ENCODE data around the gene LHFPL2. TPM values are rescaled to one million over a fixed set of nuclear protein-coding genes. Genes with fewer than 3 reads are reported as not detected.

The LHFPL2 gene
- total RNA-seq, 2 experiments from 2014 or later, result 0.19 to 0.25 TPM

DNA sequence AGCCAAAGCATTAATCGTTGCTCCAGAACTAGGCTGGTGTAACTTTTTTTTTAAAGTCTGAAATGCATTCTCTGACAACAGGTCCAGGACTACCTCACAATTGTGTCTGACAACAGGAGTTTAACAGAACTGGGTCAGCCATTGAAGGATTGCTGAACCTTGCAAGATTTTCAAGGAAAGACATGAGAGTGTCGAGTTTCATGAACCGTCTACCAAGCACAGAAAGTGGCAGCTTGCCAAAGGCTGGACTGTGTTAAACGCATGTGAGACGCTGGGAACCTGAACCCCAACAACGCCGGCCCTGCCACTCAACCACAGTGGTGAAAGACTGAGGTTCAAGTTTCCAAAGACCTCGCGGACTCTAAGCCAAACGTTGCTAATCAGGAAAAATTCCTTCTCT, 79.1 kb downstream of the LHFPL2 start:
- H3K4me1 Mint-ChIP-seq (ENCODE audit: low read depth), result no peaks in the 10 kb centered on the region
- Histone ChIP-seq H3K4me1 (ENCODE audit: insufficient read depth, low read length) (no peaks in the 10 kb centered on the region), H3K27me3 (ENCODE audit: control insufficient read depth in 1 of 2, insufficient read depth in 2 of 2, low read length in 2 of 2) (peaks cover 0 to 3% of the 10 kb centered on the region in 2 experiments), H3K27ac (ENCODE audit: low read depth in 1 of 2, low read length in 2 of 2) (no peak overlapping the region), H3K4me3 (ENCODE audit: low read length) (no peak overlapping the region), H3K9me3 (ENCODE audit: control insufficient read depth in 1 of 2, insufficient read depth in 1 of 2, low read length in 2 of 2) (no peaks in the 10 kb centered on the region), H3K36me3 (ENCODE audit: insufficient read depth, low read length) (no peaks in the 10 kb centered on the region)
- ChIA-PET CTCF (no interaction called here), POLR2A (no interaction called here)
- ATAC-seq (ENCODE audit: poor library complexity) (no peak), DNase-seq (no peak)
- H3K27ac Mint-ChIP-seq, result no peak overlapping the region
- intact Hi-C loops (cut with DNase I, micrococcal nuclease), result no loop called here
- peaks cover 3% of the 10 kb centered on the region for H3K9me3 Mint-ChIP-seq
- no peak overlapping the region for H3K4me3 Mint-ChIP-seq
- H3K36me3 Mint-ChIP-seq (ENCODE audit: low read depth), result no peaks in the 10 kb centered on the region
- peaks cover 4% of the 10 kb centered on the region for H3K27me3 Mint-ChIP-seq
- TF ChIP-seq CTCF (IDR thresholded peaks at IDR 0.05), result no peak

GRCh38 chr5:78568676-78569075, 79.9 kb downstream of the LHFPL2 start:
- ChIA-PET CTCF (no interaction called here), POLR2A (no interaction called here)
- no peaks in the 10 kb centered on the region for H3K36me3 ChIP-seq (ENCODE audit: insufficient read depth, low read length)
- ATAC-seq (ENCODE audit: poor library complexity) (no peak), DNase-seq (no peak)
- H3K9me3 ChIP-seq (ENCODE audit: control insufficient read depth in 1 of 2, insufficient read depth in 1 of 2, low read length in 2 of 2), result no peaks in the 10 kb centered on the region
- H3K27ac ChIP-seq (ENCODE audit: low read depth in 1 of 2, low read length in 2 of 2), result no peak overlapping the region
- H3K4me1 ChIP-seq (ENCODE audit: insufficient read depth, low read length), result no peaks in the 10 kb centered on the region
- no peaks in the 10 kb centered on the region for H3K4me1 Mint-ChIP-seq (ENCODE audit: low read depth)
- intact Hi-C loops (cut with DNase I, micrococcal nuclease), result no loop called here
- TF ChIP-seq CTCF (IDR thresholded peaks at IDR 0.05), result no peak
- peaks cover 7% of the 10 kb centered on the region for H3K27me3 Mint-ChIP-seq
- H3K27ac Mint-ChIP-seq, result no peak overlapping the region
- no peak overlapping the region for H3K4me3 ChIP-seq (ENCODE audit: low read length)
- no peak overlapping the region for H3K4me3 Mint-ChIP-seq
- H3K27me3 ChIP-seq (ENCODE audit: control insufficient read depth in 1 of 2, insufficient read depth in 2 of 2, low read length in 2 of 2), result peaks cover 0 to 3% of the 10 kb centered on the region in 2 experiments
- H3K36me3 Mint-ChIP-seq (ENCODE audit: low read depth), result no peaks in the 10 kb centered on the region
- H3K9me3 Mint-ChIP-seq, result peaks cover 3% of the 10 kb centered on the region

- Histone ChIP-seq H3K27me3 (ENCODE audit: control insufficient read depth in 1 of 2, insufficient read depth in 2 of 2, low read length in 2 of 2) (peaks cover 0 to 3% of the 10 kb centered on the region in 2 experiments), H3K4me3 (ENCODE audit: low read length) (no peak overlapping the region), H3K36me3 (ENCODE audit: insufficient read depth, low read length) (no peaks in the 10 kb centered on the region), H3K27ac (ENCODE audit: low read depth in 1 of 2, low read length in 2 of 2) (no peak overlapping the region), H3K9me3 (ENCODE audit: control insufficient read depth in 1 of 2, insufficient read depth in 1 of 2, low read length in 2 of 2) (no peaks in the 10 kb centered on the region), H3K4me1 (ENCODE audit: insufficient read depth, low read length) (no peaks in the 10 kb centered on the region)
- ChIA-PET POLR2A (no interaction called here), CTCF (no interaction called here)
- intact Hi-C loops (cut with DNase I, micrococcal nuclease), result no loop called here
- H3K4me1 Mint-ChIP-seq (ENCODE audit: low read depth), result no peaks in the 10 kb centered on the region
- no peak overlapping the region for H3K27ac Mint-ChIP-seq
- no peak for DNase-seq
- no peaks in the 10 kb centered on the region for H3K36me3 Mint-ChIP-seq (ENCODE audit: low read depth)
- H3K9me3 Mint-ChIP-seq, result peaks cover 3% of the 10 kb centered on the region
- no peak overlapping the region for H3K4me3 Mint-ChIP-seq
- ATAC-seq (ENCODE audit: poor library complexity), result no peak
- H3K27me3 Mint-ChIP-seq, result peaks cover 8% of the 10 kb centered on the region
- TF ChIP-seq CTCF (IDR thresholded peaks at IDR 0.05), result no peak
These were observed 80.4 kb downstream of the LHFPL2 start for GRCh38 chr5:78568212-78568611.
